ENCODE results near the gene SCNM1.

GRCh38 chr1:151210830-151211229 is 44.9 kb downstream of the SCNM1 start:
- TF ChIP-seq POLR2A (IDR thresholded peaks at IDR 0.05), result no peak
- TF ChIP-seq, protein P1, sequence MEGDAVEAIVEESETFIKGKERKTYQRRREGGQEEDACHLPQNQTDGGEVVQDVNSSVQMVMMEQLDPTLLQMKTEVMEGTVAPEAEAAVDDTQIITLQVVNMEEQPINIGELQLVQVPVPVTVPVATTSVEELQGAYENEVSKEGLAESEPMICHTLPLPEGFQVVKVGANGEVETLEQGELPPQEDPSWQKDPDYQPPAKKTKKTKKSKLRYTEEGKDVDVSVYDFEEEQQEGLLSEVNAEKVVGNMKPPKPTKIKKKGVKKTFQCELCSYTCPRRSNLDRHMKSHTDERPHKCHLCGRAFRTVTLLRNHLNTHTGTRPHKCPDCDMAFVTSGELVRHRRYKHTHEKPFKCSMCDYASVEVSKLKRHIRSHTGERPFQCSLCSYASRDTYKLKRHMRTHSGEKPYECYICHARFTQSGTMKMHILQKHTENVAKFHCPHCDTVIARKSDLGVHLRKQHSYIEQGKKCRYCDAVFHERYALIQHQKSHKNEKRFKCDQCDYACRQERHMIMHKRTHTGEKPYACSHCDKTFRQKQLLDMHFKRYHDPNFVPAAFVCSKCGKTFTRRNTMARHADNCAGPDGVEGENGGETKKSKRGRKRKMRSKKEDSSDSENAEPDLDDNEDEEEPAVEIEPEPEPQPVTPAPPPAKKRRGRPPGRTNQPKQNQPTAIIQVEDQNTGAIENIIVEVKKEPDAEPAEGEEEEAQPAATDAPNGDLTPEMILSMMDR (IDR thresholded peaks at IDR 0.05), result no peak
- TF ChIP-seq EP300 (IDR thresholded peaks at IDR 0.05), result no peak
- no peak for TF ChIP-seq POLR2AphosphoS5 (IDR thresholded peaks at IDR 0.05)
